HEK293 (cell line): Measurements from ENCODE around the gene SIN3A.
A peak's percentile ranks its signal among the peaks of the same experiment; 100 is the strongest.

ENCODE experiments used
- PRDM10 ChIP-seq: fragments of 450-650 bp; formaldehyde crosslinking; IDR thresholded peaks from 2 replicates; pipeline ENCODE4 v1.5.1; 2016; ENCODE audit warnings: missing biosample characterization, missing genetic modification characterization
- TRIM28 ChIP-seq: IDR thresholded peaks from 2 replicates; pipeline ENCODE4 v1.6.1; 2011; ENCODE audit warnings: low read length, control low read depth, borderline replicate concordance
- ZFP3 ChIP-seq: fragments of 450-650 bp; formaldehyde crosslinking; IDR thresholded peaks from 2 replicates; pipeline ENCODE4 v1.5.1; 2016; ENCODE audit warnings: low read depth, missing biosample characterization, missing genetic modification characterization
- ZIC2 ChIP-seq: fragments of 450-650 bp; formaldehyde crosslinking; IDR thresholded peaks from 2 replicates; pipeline ENCODE4 v1.5.1; 2016; ENCODE audit warnings: missing biosample characterization, missing genetic modification characterization
- ZNF121 ChIP-seq: fragments of 450-650 bp; formaldehyde crosslinking; IDR thresholded peaks from 2 replicates; pipeline ENCODE4 v1.5.1; 2016; ENCODE audit warnings: missing biosample characterization, missing genetic modification characterization
- ZNF18 ChIP-seq: fragments of 450-650 bp; formaldehyde crosslinking; IDR thresholded peaks from 2 replicates; pipeline ENCODE4 v1.5.1; 2016; ENCODE audit warnings: missing biosample characterization, missing genetic modification characterization
- ZNF23 ChIP-seq: fragments of 450-650 bp; formaldehyde crosslinking; IDR thresholded peaks from 2 replicates; pipeline ENCODE4 v1.5.1; 2016; ENCODE audit warnings: missing biosample characterization, missing genetic modification characterization, borderline replicate concordance
- ZNF274 ChIP-seq, 2 experiments: fragments of 200-500 bp in 1 of 2; fragments of 450-650 bp in 1 of 2; sonication (Bioruptor generic) in 1 of 2; formaldehyde crosslinking in 1 of 2; IDR thresholded peaks; 2 replicates each; pipeline versions ENCODE4 v1.5.1 to v1.6.1; 2014 to 2016; ENCODE audit warnings: borderline replicate concordance in 1 of 2, inconsistent platforms in 1 of 2, low read length in 1 of 2, missing biosample characterization in 1 of 2, missing genetic modification characterization in 1 of 2
- ZNF398 ChIP-seq: fragments of 450-650 bp; formaldehyde crosslinking; IDR thresholded peaks from 2 replicates; pipeline ENCODE4 v1.5.1; 2017; ENCODE audit warnings: missing biosample characterization, missing genetic modification characterization
- ZNF510 ChIP-seq: fragments of 450-650 bp; formaldehyde crosslinking; IDR thresholded peaks from 2 replicates; pipeline ENCODE4 v1.5.1; 2018; ENCODE audit warnings: mild to moderate bottlenecking, missing genetic modification characterization, missing biosample characterization; ENCODE audit not compliant: insufficient replicate concordance
- ZNF530 ChIP-seq: fragments of 450-650 bp; formaldehyde crosslinking; IDR thresholded peaks from 2 replicates; pipeline ENCODE4 v1.5.1; 2016; ENCODE audit warnings: low read depth, missing biosample characterization, missing genetic modification characterization
- ZNF629 ChIP-seq: fragments of 450-650 bp; formaldehyde crosslinking; IDR thresholded peaks from 2 replicates; pipeline ENCODE4 v1.5.1; 2017; ENCODE audit warnings: missing biosample characterization, missing genetic modification characterization
- ZNF76 ChIP-seq: fragments of 450-650 bp; formaldehyde crosslinking; IDR thresholded peaks from 2 replicates; pipeline ENCODE4; 2016; ENCODE audit warnings: low read depth, missing biosample characterization, missing genetic modification characterization, borderline replicate concordance
- ZNF768 ChIP-seq: fragments of 450-650 bp; formaldehyde crosslinking; IDR thresholded peaks from 2 replicates; pipeline ENCODE4 v1.5.1; 2018; ENCODE audit warnings: missing biosample characterization, mild to moderate bottlenecking, missing genetic modification characterization
- ZNF776 ChIP-seq: fragments of 450-650 bp; formaldehyde crosslinking; IDR thresholded peaks from 2 replicates; pipeline ENCODE4 v1.5.0; 2017; ENCODE audit warnings: missing biosample characterization, missing genetic modification characterization, borderline replicate concordance
- ZXDB ChIP-seq: fragments of 450-650 bp; formaldehyde crosslinking; IDR thresholded peaks from 2 replicates; pipeline ENCODE4 v1.5.1; 2016; ENCODE audit warnings: missing biosample characterization, missing genetic modification characterization
- TF ChIP-seq, protein P1 (sequence below): fragments of 450-650 bp; formaldehyde crosslinking; IDR thresholded peaks from 2 replicates; pipeline ENCODE4 v1.5.1; 2016; ENCODE audit warnings: missing biosample characterization, missing genetic modification characterization
- TF ChIP-seq, protein P2 (sequence below): sonication (generic); formaldehyde crosslinking; IDR thresholded peaks from 2 replicates; pipeline ENCODE4 v1.8.1; 2022; ENCODE audit warnings: mild to moderate bottlenecking, moderate library complexity, missing genetic modification reagents
- TF ChIP-seq, protein P3 (sequence below): fragments of 450-650 bp; formaldehyde crosslinking; IDR thresholded peaks from 2 replicates; pipeline ENCODE4 v1.5.1; 2016; ENCODE audit warnings: missing biosample characterization, missing genetic modification characterization
- TF ChIP-seq, protein P4 (sequence below): fragments of 450-650 bp; formaldehyde crosslinking; IDR thresholded peaks from 2 replicates; pipeline ENCODE4 v1.5.0; 2017; ENCODE audit warnings: missing biosample characterization, missing genetic modification characterization, borderline replicate concordance

SIN3A gene

DNA sequence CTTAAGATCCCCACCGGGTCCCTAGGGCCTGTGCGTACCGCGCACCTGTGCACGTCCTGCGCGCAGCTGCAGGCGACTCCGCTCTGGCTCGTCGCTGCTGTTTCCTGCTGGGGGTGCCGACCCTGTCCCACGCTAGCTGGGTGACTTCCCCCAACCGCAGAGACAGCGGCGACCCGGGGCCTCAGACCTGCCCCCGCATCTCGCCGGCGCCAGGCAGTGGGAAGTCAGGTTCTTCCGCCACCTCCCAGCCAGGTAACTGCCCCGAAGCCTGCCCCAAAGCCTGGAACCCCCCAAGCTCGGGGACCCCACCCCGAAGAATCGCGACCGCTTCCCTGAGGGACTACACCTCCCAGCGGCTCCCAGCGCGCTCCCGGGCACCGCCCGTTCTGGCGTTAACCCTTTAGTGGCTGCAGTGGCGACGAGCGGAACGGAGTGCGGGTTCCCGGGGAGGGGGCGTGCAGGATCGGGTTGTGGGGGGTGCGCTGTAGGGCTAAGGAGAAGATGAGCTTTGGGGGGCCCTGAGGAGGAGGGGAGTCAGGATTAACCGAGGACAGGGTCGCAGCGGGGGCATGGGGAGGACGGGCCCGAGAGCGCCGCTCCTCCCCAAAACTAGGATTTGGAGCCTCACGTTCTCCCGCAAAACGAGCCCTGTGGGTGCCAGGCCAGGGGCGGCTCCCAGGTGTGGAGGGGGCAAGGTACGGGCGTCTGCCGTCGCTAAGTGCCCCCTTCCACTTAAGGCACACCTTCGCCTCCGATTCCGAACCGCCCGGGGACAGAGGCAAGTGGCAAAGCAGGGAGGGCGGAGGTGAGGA lies 104.1 kb downstream of the SIN3A start (continued):
- peak; percentile 92 for TF ChIP-seq ZNF76 (tag by site-specific recombination)
- no peak for TF ChIP-seq ZNF23
- 0 out of 2 replicates have a peak, but pooled peaks have one; percentile 36 for TF ChIP-seq ZNF121 (tag by site-specific recombination)
- TF ChIP-seq ZIC2 (tag by site-specific recombination) = peak; percentile 67
- TF ChIP-seq ZNF530 (tag by site-specific recombination) = no peak
- peak; percentile 96 for TF ChIP-seq ZXDB (tag by site-specific recombination)
- TF ChIP-seq, protein P1, sequence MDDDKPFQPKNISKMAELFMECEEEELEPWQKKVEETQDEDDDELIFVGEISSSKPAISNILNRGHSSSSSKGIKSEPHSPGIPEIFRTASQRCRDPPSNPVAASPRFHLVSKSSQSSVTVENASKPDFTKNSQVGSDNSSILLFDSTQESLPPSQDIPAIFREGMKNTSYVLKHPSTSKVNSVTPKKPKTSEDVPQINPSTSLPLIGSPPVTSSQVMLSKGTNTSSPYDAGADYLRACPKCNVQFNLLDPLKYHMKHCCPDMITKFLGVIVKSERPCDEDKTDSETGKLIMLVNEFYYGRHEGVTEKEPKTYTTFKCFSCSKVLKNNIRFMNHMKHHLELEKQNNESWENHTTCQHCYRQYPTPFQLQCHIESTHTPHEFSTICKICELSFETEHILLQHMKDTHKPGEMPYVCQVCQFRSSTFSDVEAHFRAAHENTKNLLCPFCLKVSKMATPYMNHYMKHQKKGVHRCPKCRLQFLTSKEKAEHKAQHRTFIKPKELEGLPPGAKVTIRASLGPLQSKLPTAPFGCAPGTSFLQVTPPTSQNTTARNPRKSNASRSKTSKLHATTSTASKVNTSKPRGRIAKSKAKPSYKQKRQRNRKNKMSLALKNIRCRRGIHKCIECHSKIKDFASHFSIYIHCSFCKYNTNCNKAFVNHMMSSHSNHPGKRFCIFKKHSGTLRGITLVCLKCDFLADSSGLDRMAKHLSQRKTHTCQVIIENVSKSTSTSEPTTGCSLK (tag by site-specific recombination) = no peak
- no peak; the same call in 1 of the 2 replicates for TF ChIP-seq ZNF768 (tag by site-specific recombination)
- TF ChIP-seq ZNF18 = no peak
- TF ChIP-seq ZNF274 (IDR thresholded peaks at IDR 0.05; ENCODE audit: low read length) = no peak
- no peak for TF ChIP-seq ZNF274 (tag by site-specific recombination; IDR thresholded peaks at IDR 0.05; ENCODE audit: borderline replicate concordance)
- TF ChIP-seq, protein P2, sequence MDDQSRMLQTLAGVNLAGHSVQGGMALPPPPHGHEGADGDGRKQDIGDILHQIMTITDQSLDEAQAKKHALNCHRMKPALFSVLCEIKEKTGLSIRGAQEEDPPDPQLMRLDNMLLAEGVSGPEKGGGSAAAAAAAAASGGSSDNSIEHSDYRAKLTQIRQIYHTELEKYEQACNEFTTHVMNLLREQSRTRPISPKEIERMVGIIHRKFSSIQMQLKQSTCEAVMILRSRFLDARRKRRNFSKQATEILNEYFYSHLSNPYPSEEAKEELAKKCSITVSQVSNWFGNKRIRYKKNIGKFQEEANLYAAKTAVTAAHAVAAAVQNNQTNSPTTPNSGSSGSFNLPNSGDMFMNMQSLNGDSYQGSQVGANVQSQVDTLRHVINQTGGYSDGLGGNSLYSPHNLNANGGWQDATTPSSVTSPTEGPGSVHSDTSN (CRISPR knock-in tag) = no peak; the same call in 1 of the 2 replicates
- peak; percentile 95 for TF ChIP-seq ZNF398 (tag by site-specific recombination)
- TF ChIP-seq ZNF510 (tag by site-specific recombination) = no peak
- TF ChIP-seq ZFP3 (tag by site-specific recombination) = no peak
- TF ChIP-seq, protein P3, sequence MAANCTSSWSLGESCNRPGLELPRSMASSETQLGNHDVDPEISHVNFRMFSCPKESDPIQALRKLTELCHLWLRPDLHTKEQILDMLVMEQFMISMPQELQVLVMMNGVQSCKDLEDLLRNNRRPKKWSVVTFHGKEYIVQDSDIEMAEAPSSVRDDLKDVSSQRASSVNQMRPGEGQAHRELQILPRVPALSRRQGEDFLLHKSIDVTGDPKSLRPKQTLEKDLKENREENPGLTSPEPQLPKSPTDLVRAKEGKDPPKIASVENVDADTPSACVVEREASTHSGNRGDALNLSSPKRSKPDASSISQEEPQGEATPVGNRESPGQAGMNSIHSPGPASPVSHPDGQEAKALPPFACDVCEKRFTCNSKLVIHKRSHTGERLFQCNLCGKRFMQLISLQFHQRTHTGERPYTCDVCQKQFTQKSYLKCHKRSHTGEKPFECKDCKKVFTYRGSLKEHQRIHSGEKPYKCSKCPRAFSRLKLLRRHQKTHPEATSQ (tag by site-specific recombination) = peak; percentile 79
- TF ChIP-seq ZNF776 (tag by site-specific recombination) = no peak
- no peak for TF ChIP-seq TRIM28
- TF ChIP-seq, protein P4, sequence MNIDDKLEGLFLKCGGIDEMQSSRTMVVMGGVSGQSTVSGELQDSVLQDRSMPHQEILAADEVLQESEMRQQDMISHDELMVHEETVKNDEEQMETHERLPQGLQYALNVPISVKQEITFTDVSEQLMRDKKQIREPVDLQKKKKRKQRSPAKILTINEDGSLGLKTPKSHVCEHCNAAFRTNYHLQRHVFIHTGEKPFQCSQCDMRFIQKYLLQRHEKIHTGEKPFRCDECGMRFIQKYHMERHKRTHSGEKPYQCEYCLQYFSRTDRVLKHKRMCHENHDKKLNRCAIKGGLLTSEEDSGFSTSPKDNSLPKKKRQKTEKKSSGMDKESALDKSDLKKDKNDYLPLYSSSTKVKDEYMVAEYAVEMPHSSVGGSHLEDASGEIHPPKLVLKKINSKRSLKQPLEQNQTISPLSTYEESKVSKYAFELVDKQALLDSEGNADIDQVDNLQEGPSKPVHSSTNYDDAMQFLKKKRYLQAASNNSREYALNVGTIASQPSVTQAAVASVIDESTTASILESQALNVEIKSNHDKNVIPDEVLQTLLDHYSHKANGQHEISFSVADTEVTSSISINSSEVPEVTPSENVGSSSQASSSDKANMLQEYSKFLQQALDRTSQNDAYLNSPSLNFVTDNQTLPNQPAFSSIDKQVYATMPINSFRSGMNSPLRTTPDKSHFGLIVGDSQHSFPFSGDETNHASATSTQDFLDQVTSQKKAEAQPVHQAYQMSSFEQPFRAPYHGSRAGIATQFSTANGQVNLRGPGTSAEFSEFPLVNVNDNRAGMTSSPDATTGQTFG (tag by site-specific recombination) = no peak; the same call in 1 of the 2 replicates
- peak; percentile 76 for TF ChIP-seq PRDM10 (tag by site-specific recombination)
- TF ChIP-seq ZNF629 = peak; percentile 75
